Measurements from ENCODE around the gene DCUN1D1. TPM values are rescaled to one million over a fixed set of nuclear protein-coding genes. Genes with fewer than 3 reads are reported as not detected.

The DCUN1D1 gene
- total RNA-seq = 27.0 and 37.8 TPM in 2 replicates

DNA sequence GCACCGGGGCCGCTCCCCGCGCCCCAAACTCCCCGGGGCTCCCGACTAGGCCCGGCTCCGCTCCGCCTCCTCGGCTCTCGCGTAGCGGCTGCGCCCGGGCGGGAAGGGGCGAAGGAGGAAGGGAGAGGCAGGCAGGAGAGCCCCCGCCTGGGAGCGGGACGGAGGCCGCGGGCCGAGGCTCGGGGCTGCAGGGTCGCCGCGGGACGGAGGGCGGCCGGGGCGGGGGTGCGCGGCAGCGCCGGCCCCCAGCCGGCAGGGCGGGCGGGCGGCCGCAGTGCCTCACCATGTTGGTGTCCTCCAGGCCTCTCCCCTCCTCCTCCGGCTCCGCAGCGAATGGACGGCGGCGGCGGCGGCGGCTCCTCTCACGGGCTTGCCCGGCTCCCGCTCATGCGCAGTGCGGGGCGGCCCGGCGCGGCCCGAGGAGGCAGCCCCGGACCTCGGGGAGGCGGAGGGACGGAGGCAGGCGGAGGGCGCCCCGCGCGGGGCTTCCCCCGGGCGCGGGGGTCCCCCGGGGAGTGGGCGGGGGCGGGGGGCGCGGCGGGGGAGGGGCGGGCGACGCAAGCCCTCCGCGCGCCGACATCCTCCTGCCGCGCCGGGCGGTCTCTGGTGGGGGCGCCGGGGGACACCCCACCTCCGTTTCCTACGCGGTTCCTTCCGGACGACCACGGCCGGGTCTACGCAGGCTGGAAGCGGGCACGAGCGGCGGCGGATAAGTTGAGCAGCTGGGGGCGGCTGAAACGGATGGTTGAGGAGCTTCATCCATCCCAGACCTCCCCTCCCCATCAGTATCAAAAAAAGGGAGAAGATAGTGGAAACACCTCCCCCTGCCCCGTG, at the start of gene DCUN1D1:
Gene DCUN1D1 (minus strand): TSS at position 335 of the 834 bp plus-strand sequence. CDS start 49 bp downstream, at position 286.

Other genes starting within 250 kb of the DCUN1D1 start
- gene ATP11B, start 187.0 kb downstream of the DCUN1D1 start, total RNA-seq = 53.3 and 63.3 TPM in 2 replicates
- 19.1 and 21.5 TPM in 2 replicates for gene MCCC1, start 119.0 kb upstream of the DCUN1D1 start, total RNA-seq
- gene LAMP3, start 182.2 kb upstream of the DCUN1D1 start, total RNA-seq = 0.28 TPM in 1 of 2 replicates, not detected in the other